Germinal center (tissue), 1 donor: ENCODE data around the gene SAMD4A.

Source experiments
- DNase-seq: peaks from one replicate; pipeline ENCODE4 v3.0.0; 2012; ENCODE audit warnings: mixed read lengths, low spot score

Gene SAMD4A

DNA sequence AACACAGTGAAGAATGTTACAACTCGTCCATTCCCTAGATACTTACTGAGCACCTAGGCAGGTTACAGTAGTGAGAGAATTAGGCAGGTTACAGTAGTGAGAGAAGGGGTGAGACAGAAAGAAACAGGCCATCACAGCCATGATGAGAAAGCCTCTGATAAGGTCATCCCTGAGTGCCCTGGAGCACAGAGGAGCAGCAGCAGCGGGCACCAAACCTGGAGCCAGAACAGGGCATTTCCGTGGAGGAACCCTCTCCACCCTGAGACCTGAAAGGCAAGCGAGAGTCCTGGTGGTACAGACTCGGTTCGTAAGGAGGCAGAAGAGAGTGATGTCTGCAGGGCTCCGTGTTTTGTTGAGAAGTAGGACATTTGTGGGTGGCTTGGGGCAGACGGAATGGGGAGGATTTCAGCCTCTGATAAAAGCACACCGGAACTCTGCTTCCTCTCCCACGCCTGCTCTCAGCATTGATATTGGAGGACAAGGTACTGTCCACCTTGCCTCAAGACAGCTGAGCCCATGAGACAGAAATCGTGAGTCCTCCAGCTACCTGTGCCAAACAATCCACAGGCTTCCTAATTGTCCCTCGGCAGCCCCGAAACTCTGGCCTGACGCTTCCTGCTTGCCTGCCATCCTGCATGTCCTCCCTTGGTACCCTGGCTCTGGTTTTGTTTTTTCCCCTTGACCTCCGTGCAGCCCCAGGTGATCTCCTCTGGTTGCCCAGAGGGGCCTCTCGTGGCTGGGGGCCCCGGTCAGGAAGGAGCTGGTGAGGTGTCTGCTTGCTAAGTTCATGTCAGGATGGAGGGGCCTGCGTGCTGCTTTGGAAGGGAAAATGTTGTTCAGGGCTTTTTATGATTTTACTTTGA, 199.6 kb downstream of the SAMD4A start:
- DNase-seq = no peak

DNA sequence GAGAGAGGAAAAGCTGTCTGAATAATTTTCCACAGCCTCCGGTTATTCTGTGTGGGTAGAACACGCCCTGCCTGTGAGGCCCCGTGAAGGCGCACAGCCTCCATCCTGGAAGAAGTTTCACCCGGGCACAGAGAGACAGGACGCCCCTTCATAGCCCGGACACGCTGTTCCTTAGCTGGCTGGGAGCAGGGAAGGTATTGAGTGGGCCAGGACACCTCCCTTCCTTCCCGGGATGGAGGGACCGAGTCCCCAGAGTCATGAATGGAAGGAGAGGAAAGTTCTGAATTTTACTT, 200.2 kb downstream of the SAMD4A start:
- no peak for DNase-seq

DNA sequence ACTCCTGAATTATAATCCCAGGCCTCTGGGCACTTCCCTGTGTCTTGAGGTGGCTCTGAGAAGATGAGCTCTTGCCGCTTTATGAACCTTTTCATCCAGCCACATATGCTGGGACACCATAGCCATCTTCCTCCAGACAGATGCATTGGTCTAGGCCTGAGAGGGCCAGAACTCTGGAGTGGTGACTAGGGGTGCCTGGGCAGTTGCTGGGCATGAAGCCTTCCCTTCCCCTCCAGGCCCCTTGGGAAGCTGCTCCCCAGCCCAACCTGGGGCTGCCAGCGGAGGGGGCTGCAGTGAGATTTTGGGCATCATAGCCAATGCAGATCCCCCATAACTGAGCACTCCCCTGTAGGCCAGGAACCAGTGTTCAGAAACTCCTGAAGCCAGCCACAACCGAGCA, 200.5 kb downstream of the SAMD4A start:
- no peak for DNase-seq

DNA sequence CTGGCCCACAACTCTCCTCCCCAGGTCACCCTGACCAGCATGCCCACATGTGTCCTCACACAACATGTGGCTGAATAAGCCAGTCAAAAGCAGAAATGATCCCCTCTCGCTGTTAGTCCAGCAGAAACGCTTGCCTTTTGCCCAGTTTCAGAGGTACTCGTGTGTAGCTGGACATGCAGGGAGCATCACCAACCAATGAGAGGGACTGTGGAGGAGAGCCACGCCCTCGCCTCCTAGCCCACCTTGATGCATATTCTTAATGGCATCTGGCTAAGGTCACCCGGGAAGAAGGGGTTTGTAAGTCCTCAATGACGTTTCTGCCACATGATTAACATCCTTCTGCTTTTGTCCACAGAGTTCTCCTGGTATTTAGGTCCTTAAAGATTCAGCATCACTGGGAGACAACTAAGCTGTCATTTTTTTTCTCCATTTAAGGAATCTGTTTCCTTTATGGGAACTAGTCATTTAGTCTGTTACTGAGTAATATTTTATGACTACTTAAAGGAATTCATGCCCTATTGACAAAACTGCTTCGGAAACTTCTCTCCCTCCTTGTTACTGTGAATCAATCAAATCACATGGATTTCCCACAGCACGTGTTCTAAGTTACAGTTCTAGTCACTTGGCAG, 201.7 kb downstream of the SAMD4A start:
- no peak for DNase-seq

DNA sequence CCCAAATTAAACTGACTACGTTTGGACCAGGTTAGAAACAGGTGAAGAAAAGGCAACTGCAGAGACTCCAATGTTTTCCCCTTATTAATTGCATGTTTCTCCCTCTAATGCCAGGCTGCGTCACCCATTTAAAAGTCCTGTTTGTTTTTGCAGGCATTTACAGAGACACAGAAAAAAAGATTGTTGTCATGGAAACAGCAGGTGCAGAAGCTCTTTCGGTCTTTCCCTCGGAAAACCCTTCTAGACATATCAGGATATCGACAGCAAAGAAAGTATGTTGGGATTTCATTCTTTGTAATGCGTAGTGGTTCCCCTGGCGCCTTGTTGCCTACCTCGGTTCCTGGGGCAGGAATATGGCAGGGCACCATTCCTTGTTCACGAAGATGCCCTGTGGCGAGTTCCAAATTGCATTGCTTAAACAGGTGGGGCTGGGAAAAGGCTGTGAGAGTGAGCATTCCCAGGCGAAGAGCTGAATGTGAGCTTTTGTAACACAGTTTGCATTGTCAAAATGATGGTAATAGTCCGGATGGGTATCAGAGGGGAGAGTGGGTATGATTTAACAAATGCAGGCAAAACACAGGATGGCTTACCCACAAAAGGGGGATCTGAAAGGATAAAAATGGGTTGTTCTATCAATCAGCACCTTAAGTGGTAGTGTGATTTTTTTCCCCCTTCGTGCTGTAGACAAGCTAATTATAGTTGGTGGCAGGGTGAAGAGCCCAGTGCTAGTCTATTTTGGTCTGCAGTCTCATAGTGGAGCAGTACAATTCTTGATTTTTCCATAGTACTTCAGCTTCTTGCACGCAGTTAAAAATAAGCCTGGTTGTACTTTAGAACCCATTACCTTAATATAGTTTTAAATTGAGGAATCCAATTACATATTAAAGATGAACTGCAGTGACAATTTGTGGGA, 203.3 kb downstream of the SAMD4A start:
- no peak for DNase-seq

DNA sequence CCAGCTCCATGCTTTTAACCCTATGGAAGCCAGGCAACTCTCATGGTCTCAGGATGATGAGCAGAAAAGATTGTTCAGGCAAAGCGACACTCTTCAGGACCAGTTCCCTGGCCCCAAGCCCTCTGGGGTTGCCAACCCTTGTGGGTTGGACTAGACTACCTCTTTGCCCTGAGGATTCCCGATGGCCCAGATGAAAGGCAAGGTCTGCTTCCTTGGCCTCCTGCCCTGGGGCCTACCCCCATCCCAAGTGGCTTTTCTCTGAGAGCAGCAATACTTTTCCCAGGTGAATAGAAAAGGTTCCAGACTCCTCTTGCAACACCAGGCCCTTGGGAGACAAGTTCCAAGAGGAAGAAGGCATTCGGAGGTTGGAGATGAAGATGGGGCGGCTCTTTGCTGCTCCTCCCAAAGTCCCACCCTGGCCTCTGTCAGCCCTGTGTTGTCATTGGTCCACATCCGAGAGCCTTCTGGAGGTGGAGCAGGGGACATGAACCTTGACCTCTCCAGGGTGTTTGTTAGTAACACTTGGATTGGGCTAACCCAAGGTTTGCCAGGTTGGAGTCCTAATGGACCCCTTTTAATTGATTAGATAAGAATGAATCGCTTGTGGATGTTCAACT, 204.6 kb downstream of the SAMD4A start:
- DNase-seq = no peak

DNA sequence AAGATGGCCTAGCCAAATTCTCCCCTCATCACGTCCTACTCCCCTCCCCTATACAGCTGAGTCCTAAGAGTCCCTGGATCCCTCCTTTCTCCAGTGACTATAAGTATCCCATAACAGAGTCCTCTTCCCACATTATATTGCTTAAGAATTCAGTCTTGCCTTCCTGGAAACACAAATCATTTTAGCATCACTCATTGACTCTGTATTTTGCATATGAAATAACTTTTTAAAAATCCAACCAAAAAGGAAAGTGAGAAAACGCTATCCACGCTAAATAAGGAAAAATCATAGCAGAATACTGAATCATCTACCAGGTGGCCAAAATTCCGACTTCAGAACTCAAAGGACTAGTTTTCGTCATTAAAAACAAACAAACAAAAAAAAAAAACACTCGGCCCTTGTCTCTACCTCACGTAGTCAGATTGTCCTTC, 205.5 kb downstream of the SAMD4A start:
- DNase-seq = no peak

DNA sequence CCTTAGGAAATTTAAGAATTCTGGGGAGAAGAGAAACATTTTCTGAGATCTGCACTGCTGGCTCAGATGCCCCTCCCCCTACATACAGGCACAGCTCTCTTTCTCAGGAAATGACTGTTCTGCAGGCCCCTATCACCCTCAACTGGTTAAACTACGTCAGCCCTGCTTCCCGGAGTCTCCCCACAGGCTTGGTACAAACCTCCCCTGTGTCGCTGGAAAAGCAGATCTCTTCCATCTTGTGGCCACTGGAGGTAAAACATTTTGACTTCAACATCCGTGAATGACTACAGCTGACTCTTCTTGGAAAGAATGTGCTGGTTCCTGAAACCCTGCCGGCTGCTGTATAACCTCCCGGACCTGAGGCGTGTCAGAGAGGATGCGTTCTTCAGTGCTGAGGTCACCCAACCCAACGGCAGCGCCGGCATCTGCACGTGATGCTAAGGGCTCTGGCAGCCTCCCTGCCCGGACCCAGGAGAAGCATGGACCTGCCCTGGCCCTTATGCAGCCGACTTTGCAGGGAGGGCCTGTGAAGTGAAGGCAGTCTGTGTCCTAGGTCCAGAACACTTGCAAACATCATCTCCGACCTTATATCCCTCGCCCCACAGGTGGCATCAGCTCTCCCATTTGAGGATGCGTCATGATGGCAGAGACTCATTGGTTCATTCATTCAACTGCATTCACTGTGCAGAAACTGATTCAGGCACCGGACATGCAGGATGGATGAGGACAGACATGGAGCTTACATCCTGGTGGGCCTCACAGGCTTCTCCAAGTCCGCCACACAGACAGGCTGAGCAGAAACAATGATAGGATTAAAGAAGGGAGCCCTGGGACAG, 206.5 kb downstream of the SAMD4A start:
- DNase-seq = peak; percentile 77

DNA sequence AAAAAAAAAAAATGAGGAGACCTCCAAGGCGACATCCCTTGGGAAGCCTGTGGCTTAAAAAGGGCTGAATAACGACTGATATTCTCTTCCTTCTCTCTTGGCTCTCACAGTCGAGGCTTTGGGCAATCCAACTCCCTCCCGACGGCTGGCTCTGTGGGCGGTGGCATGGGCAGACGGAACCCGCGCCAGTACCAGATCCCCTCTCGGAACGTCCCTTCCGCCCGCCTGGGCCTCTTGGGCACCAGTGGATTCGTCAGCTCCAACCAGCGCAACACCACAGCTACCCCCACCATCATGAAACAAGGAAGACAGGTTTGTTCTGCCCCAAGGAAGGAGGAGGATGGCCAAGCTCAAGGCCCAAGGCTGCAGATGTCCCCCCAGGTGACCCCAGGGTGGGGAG, 207.9 kb downstream of the SAMD4A start:
- DNase-seq = no peak

DNA sequence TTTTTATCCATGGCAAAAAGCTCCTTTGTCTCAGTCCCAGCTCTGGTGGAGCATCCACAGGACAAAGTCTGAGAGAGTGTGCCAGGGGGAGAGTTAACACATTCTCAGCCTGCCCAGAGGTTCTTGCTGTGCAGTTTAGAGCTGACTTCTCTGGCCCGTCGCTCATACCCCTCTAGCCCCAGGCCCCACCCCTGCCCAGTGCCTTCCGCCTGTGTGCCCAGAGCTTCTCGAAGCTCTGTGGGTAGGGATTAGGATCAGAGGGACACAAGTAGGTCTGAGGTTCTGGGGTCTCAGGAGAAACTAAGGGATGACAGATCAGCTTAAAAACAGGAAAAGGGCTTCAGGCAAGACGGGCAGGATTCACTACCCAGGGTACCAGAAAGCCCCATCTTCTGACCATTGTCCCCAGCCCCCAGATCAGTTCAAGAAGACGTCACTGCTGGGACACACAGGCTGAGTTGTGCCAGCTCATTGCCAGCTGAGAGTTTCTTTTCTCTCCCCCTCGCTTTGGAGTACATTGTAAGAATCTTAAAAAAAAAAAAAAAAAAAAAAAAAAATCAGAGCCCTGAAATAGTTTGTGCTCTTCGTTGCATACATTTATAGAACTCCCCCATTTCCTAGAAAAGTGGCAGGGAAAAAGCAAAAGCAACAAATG, 208.7 kb downstream of the SAMD4A start:
- no peak for DNase-seq

DNA sequence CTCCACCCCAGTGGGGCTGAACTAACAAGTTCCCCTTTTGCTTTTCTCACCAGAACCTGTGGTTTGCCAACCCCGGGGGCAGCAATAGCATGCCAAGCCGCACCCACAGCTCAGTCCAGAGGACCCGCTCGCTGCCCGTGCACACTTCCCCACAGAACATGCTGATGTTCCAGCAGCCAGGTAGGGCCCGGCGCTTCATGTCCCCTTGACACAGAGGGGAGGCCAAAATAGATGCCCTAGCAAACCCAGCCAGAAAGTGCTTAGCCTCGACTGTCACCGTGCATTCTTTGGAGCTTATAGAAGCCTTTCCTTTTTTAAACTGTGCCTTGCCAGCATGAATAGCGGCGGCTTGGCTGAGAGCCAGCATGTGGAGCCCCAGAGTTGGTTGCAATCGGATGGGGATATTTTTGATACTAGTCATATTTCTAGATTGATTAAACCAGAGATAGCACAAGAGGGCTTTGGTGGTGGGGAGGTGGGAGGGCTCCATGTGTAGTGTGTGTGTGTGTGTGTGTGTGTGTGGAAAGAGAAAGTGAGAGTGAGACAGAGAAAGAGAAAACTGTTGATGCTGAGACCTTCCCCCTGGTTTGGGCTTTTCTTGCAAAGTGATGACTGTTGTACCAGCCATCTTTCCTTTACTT, 209.6 kb downstream of the SAMD4A start:
- DNase-seq = peak; percentile 73

DNA sequence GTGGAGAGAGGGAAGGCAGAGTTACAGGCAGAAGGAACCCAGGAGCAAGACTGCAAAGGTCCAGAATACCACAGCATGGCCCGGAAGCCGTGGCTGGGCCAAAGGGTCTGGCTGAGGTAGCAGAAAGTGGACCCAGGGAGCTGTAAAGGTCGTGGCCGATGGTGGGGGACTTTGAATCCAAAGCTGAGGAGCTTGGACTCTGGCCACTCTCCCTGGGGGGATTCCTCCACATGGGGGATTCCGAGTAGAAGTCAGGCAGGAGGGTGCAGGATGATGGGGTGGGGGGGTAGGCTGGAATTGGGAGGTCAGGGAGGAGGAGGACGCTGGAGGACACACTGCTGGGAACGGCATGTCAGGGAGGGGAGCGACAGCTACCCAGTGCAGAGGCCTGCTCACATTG, 210.5 kb downstream of the SAMD4A start:
- no peak for DNase-seq

DNA sequence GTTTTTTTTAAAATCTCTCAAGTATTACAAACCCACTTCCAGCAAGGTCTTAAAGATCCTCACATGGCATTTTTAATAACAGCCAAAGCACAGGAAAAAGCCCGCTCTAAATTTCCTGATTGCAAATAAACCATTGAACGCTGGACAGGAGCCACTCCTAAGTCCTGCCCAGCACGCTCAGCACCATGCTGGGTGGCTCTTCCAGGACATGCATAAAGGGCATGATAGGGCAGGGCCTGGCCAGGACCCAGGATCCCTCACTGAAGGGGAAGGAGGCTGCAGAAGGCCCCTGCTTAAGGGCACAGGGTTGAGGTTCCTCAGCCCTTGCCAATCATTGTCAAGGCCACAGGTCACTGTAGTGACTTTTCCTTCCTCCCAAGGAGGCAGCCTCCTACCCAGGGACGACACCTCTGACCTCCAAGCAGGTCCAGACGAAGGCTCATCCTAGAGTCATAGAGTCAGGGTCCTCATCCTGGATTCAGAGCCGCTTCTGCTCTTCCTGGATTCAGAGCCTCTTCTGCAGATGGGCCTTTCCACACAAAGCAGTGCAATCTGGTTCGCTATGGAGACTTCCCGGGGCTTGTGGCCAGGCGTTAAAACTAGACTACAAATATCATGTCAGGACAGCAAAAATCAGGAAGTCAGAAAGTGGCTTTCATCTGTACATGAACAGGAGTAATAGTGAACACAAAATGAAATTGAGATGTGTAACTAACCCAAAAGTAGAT, 211.9 kb downstream of the SAMD4A start:
- no peak for DNase-seq

DNA sequence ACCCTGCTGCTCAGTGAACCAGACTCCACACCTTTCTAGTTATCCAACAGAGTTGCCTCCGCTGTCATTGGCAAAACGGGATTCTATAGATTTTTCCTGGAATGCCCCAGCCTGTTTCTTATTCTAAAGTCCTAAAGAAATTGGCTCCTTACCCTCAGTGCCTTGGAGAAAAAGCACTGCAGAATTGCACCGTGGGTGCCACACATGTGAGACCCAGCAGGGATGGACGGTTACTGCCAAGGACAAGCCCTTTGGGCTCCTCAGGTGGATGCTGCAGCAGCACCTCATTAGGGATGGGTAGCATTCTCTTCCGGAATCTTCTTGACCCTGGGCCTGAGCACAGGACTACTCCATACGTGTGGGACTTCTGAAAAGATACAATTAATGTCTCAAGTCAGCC, 214.2 kb downstream of the SAMD4A start:
- DNase-seq = no peak

DNA sequence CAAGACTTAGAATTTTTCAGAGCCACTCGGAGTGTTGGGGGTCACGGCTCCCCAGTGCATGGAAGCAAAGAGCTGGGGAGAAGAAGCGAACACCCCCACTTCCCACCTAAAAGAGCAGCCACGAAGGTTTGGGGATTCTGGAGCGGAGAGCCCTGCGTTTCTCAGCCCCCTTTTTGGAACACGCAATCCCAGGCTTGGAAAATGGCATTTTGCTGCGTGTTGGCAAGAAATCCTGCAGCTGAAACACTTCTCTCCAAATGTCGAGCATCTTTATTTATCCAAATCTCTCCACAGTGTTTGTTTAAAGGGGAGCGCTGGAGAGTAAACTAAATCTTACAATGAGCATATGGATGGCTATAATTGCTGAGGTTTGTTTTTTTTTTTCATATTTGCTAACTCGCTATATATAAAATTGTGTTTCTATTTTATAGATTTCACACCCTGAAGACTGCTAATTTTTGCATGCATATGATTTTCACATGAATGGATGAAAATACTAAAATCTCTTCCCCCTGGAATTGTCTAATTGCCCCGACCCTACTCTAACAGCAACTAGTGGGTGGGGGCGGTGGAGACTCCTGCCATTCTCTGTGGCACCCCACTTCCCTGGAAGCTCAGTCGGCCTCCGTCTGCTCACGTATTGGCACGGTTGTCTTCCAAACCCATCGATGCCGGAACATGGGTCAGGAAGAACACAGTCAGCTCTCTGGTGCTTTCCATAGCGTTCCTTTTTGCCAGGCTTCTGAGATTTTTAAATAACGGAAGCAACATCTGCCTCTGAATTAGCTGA, 215.2 kb downstream of the SAMD4A start:
- DNase-seq = no peak

DNA sequence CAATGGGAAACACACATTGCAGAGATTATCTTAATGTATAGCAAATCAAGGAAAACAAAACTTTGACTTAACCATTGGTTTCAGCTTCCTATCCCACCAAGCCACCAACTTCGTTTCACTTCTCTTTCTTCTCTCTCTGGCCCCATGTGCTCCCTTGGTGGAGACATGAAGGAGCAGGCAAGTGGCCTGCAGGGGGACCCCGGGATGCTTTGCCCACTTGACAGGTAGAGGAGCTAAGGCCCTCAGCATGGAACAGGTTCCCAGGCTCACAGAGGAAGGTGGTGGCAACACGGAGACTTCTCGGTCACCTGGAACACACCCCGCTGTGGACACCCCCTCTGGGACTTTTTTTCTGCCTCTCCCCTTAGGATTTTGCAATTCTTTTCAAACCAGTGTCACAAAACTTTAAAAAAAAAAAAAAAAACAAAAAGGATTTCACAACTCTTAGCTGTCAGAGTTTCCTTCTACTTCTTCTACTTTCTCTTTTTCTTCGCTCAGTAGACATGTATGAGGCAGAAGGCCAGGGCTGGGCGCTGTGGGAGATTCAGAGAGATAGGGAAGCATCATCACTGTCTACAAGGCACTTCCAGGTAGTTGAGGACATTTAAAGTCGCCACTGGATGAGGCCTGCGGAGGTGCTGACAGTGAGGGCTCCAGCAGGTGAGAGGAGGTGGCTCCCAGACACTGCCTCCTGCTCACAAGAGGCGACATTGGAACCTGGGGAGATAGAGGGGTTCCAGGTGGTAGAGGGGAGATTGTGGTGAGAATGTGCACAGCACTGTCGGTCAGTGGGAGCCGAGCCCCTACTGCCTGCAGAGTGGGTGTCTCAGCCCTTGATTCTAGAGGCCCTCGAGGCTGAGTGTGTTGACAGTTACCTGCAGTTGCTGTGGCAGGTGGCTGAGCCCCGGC, 216.1 kb downstream of the SAMD4A start:
- DNase-seq = peak; percentile 71

DNA sequence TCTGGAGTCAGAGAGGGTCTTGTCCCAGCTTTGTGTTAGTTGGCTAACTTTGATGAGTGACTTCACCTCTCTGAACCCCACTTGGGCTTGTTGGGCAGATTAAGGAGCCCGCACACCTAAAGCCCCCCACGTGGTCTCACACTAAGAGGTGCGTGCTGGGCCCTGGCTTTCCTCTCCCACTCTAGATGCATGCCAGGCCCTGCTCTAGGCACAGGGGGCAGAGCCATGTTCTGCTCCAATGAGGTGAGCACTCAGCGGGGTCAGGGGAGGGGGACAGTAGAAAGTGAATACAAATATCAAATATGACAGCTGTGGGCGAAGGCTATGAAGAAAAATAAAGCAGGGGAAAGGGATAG, 216.7 kb downstream of the SAMD4A start:
- DNase-seq = no peak

DNA sequence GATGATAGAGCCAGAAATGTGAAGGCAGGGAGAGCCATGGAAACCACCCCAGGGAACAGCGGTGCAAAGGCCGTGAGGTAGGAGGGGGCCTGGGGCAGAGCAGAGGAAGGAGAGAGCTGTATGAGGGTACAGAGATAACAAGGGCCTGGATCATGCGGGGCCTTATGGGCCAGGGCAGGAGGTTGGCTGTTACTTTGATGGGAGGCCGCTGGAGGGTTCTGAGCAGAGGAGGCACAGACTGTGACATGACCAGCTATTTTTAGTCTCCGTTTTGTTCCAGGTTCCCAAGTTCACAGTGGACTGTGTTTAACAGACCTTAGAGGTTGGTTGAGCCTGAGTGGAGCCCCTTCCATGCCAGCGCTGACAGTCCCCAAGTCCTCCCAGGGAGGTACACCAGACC, 217.1 kb downstream of the SAMD4A start:
- DNase-seq = no peak
